Pancreas (tissue), 10 donors: ENCODE measurements around the gene AP3D1. TPM values are rescaled to one million over a fixed set of nuclear protein-coding genes. Genes with fewer than 3 reads are reported as not detected.

Experiments
- ATAC-seq, 4 donors: fragments of 200-7000 bp; cut with Tn5 transposase; one replicate each; pipeline versions ENCODE4 v1.8.0 to v1.9.1; 2020; ENCODE audit warnings: mild to moderate bottlenecking in 4 of 4, moderate library complexity in 4 of 4
- DNase-seq, 6 donors: peaks; one replicate each; pipeline ENCODE4 v3.0.0-alpha.2; 2020
- FAIRE-seq: peaks from 2 replicates; lab custom pipeline; 2012; peaks lifted over from hg19 to GRCh38; lab: Jason Lieb, UNC
- H3K27ac ChIP-seq, 4 donors: fragments of 200-600 bp; sonication (generic); 1 replicate in 3 of 4; 2 replicates in 1 of 4; pipeline versions ENCODE4 v1.5.0 to v1.8.0; 2020
- H3K27me3 ChIP-seq, 4 donors: fragments of 200-600 bp; one replicate each; pipeline ENCODE4 v1.8.0; 2021
- H3K36me3 ChIP-seq, 3 donors: fragments of 200-600 bp; sonication (generic) in 1 of 3; one replicate each; pipeline versions ENCODE4 v1.5.0 to v1.8.0; 2020 to 2021
- H3K4me1 ChIP-seq, 3 donors: fragments of 200-600 bp; one replicate each; pipeline ENCODE4 v1.8.0; 2021
- H3K4me3 ChIP-seq, 4 donors: fragments of 200-600 bp; sonication (generic) in 2 of 4; one replicate each; pipeline versions ENCODE4 v1.5.0 to v1.8.0; 2020 to 2021
- H3K9me3 ChIP-seq, 4 donors: fragments of 200-600 bp; one replicate each; pipeline ENCODE4 v1.8.0; 2021
- CTCF ChIP-seq, 4 donors: fragments of 200-600 bp; sonication (generic) in 3 of 4; IDR thresholded peaks; one replicate each; pipeline versions ENCODE4 v1.5.0 to v1.8.0; 2021; ENCODE audit warnings: antibody characterized with exemption in 4 of 4
- WGBS, 2 donors: extraction: QIAGEN DNeasy Blood & Tissue Kit; methylation state at CpG; one replicate each; pipeline ENCODE4 v1.1.7; 2013; 5-methylcytosine and 5-hydroxymethylcytosine counted together
- intact Hi-C, 3 donors: fragments of 100-400 bp; cut with DNase I; formaldehyde crosslinking; loops; one replicate each; pipeline versions ENCODE4 v1.11.1 to v1.14.2; 2022
- polyA plus RNA-seq, 2 donors: library from polyadenylated mRNA; stranded (reverse); fragments of 200-250 nt; gene quantifications; one replicate each; pipeline ENCODE4 v1.2.3, GENCODE V29; 2013
- total RNA-seq, 6 donors: library from RNA; stranded (reverse); fragmentation: NEBNext Ultra II Directional in 4 of 6; extraction: Animal tissue kit (Norgen Biotek cat#: 25700) in 4 of 6; gene quantifications; one replicate each; pipeline versions ENCODE4 v1.2.1 to v1.2.4, GENCODE V29; 2021 to 2023
- donor health status: healthy with polysubstance abuse.
- donor health status: DM: no; HTN: no; CAD: no; lungs with moderate emphysema.
- donor health status: DM: no; HTN: no; CAD: no.
- donor health status: control.
- donor health status: control.
- donor health status: Bipolar disorder and iron deficiency.
- donor health status: DM: yes; HTN: yes; CAD: no.
- donor health status: DM: no; HTN: no; CAD: no.
- donor health status: DM: no; HTN: no; CAD: no.
- donor health status: DM: yes; HTN: yes; CAD: no.

AP3D1 gene
- total and polyA plus RNA-seq, 8 donors, result 75.2 to 105 (median 88.0) TPM

GRCh38 chr19:2123682-2124387 is 27.5 kb downstream of the AP3D1 start:
- Histone ChIP-seq H3K27ac (no peak overlapping the region), H3K36me3 (peaks cover 0 to 80% (median 23%) of the 10 kb centered on the region in 3 donors), H3K4me3 (no peak overlapping the region), H3K27me3 (no peaks in the 10 kb centered on the region), H3K9me3 (no peaks in the 10 kb centered on the region), H3K4me1 (no peaks in the 10 kb centered on the region)
- DNase-seq (peak in 2 of 6 donors; percentile 42 to 67), FAIRE-seq (no peak), ATAC-seq (peak in 3 of 4 donors; percentile 14 to 19 (median 15))
- WGBS, 2 donors, result 85 to 91% methylated on average over 24 to 25 of the region's 25 CpGs
- no peak for TF ChIP-seq CTCF (IDR thresholded peaks at IDR 0.05)
- intact Hi-C loops, result no loop called here

DNA sequence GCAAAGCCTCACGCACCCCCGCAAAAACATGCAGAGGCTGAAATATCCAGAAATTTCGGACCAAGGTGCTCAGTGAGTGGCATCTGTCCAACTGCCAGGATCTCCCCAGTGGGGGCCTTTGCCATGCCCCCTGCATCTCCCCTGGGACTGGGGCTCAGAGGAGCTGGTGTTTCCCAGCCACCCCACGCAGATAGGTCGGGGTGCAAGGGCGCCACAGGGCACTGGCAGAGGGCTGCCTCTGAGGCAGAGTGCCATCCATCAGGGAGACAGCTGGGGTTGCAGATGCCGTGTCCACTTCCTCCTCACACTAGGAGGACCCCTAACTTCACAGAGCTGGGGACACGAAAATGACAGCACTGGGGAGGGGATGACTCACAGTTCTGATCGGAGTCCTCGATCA is 28.4 kb downstream of the AP3D1 start:
- Histone ChIP-seq H3K4me1 (no peaks in the 10 kb centered on the region), H3K4me3 (no peak overlapping the region), H3K36me3 (peaks cover 0 to 86% (median 30%) of the 10 kb centered on the region in 3 donors), H3K27ac (no peak overlapping the region), H3K9me3 (no peaks in the 10 kb centered on the region), H3K27me3 (no peaks in the 10 kb centered on the region)
- ATAC-seq, result no peak
- intact Hi-C loops, result no loop called here
- no peak for DNase-seq
- no peak for TF ChIP-seq CTCF (IDR thresholded peaks at IDR 0.05)
- FAIRE-seq, result no peak
- WGBS, 2 donors, result 96% methylated on average over 10 of the region's 10 CpGs

GRCh38 chr19:2122251-2122650 is 29.1 kb downstream of the AP3D1 start:
- no peaks in the 10 kb centered on the region for H3K27me3 ChIP-seq
- H3K9me3 ChIP-seq, result no peaks in the 10 kb centered on the region
- intact Hi-C loops, result no loop called here
- H3K4me3 ChIP-seq, result no peak overlapping the region
- FAIRE-seq (no peak), ATAC-seq (no peak), DNase-seq (no peak)
- no peak for TF ChIP-seq CTCF (IDR thresholded peaks at IDR 0.05)
- peaks cover 0 to 82% (median 31%) of the 10 kb centered on the region in 3 donors for H3K36me3 ChIP-seq
- WGBS, 2 donors, result 89 to 92% methylated on average over 15 of the region's 15 CpGs
- H3K27ac ChIP-seq, result no peak overlapping the region
- H3K4me1 ChIP-seq, result no peaks in the 10 kb centered on the region

- 92% methylated on average over 25 to 27 of the region's 27 CpGs for WGBS, 2 donors
- no peak overlapping the region for H3K27ac ChIP-seq
- no peaks in the 10 kb centered on the region for H3K27me3 ChIP-seq
- no peak for FAIRE-seq
- H3K9me3 ChIP-seq, result no peaks in the 10 kb centered on the region
- no peaks in the 10 kb centered on the region for H3K4me1 ChIP-seq
- peaks cover 0 to 82% (median 32%) of the 10 kb centered on the region in 3 donors for H3K36me3 ChIP-seq
- TF ChIP-seq CTCF (IDR thresholded peaks at IDR 0.05), result no peak
- no peak for ATAC-seq
- intact Hi-C loops, result no loop called here
- peak in 1 of 6 donors; percentile 78 for DNase-seq
- no peak overlapping the region for H3K4me3 ChIP-seq
Measured at GRCh38 chr19:2121416-2122051, 29.8 kb downstream of the AP3D1 start.

GRCh38 chr19:2120821-2121220 is 30.5 kb downstream of the AP3D1 start:
- Histone ChIP-seq H3K4me3 (no peak overlapping the region), H3K36me3 (peaks cover 5 to 82% (median 39%) of the 10 kb centered on the region in 3 donors), H3K27ac (no peak overlapping the region), H3K4me1 (no peaks in the 10 kb centered on the region), H3K27me3 (no peaks in the 10 kb centered on the region), H3K9me3 (no peaks in the 10 kb centered on the region)
- TF ChIP-seq CTCF (IDR thresholded peaks at IDR 0.05), result no peak
- WGBS, 2 donors, result 91 to 92% methylated on average over 26 of the region's 26 CpGs
- DNase-seq (no peak), FAIRE-seq (no peak), ATAC-seq (no peak)
- intact Hi-C loops, result no loop called here
